PC-3 (cell line): ENCODE data around the gene ZNF615.

ENCODE experiments used
- EZH2 ChIP-seq: fragments of 300-600 bp; sonication (generic); IDR thresholded peaks from one replicate; pipeline ENCODE4 v1.6.1; 2017; ENCODE audit warnings: antibody characterized with exemption, mild to moderate bottlenecking, low read length; ENCODE audit not compliant: unreplicated experiment
- EZH2phosphoT487 ChIP-seq: fragments of 300-600 bp; sonication (generic); IDR thresholded peaks from 2 replicates; pipeline ENCODE4 v1.6.1; 2018; ENCODE audit warnings: mild to moderate bottlenecking, antibody characterized with exemption, low read length, borderline replicate concordance
- TF ChIP-seq, protein P1 (sequence below): fragments of 300-600 bp; sonication (generic); conservative IDR thresholded peaks from 2 replicates; pipeline ENCODE4 v1.5.1; 2017; ENCODE audit warnings: antibody characterized with exemption, low read depth, mild to moderate bottlenecking, low read length

DNA sequence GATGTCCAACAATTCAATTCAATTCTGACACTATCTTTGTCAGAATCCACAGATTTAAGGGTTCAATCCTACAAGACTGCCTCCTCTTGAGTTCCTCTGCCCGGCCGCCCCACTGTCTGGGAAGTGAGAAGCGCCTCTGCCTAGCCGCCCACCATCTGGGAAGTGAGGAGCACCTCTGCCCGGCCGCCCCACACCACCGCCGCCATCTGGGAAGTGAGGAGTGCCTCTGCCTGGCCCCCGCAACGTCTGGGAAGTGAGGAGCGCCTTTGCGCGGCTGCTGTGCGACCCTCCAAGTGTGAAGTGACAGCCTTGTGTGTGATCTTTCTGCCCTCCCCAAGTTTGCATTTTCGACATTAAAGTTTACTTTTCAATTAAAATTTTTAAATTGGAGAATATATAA is 14.2 kb upstream of the ZNF615 start:
- no peak for TF ChIP-seq EZH2
- TF ChIP-seq, protein P1, sequence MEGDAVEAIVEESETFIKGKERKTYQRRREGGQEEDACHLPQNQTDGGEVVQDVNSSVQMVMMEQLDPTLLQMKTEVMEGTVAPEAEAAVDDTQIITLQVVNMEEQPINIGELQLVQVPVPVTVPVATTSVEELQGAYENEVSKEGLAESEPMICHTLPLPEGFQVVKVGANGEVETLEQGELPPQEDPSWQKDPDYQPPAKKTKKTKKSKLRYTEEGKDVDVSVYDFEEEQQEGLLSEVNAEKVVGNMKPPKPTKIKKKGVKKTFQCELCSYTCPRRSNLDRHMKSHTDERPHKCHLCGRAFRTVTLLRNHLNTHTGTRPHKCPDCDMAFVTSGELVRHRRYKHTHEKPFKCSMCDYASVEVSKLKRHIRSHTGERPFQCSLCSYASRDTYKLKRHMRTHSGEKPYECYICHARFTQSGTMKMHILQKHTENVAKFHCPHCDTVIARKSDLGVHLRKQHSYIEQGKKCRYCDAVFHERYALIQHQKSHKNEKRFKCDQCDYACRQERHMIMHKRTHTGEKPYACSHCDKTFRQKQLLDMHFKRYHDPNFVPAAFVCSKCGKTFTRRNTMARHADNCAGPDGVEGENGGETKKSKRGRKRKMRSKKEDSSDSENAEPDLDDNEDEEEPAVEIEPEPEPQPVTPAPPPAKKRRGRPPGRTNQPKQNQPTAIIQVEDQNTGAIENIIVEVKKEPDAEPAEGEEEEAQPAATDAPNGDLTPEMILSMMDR, result no peak
- TF ChIP-seq EZH2phosphoT487, result no peak
